GM12878 (cell line): ENCODE data around the gene RANBP17. TPM values are rescaled to one million over a fixed set of nuclear protein-coding genes. Genes with fewer than 3 reads are reported as not detected.

Experiments used
- ATAC-seq: fragments of 200-7000 bp; cut with Tn5 transposase; 3 replicates; pipeline ENCODE4 v1.9.1; 2020; ENCODE audit warnings: mild to moderate bottlenecking, moderate library complexity
- BruUV-seq: library from RNA; stranded (reverse); fragments of 400-500 nt; replicated peaks from 2 replicates; lab custom pipeline; 2021; lab: Mats Ljungman, UMichigan
- CTCF ChIA-PET: fragments of 300-600 bp; sonication (Branson Sonifier 250); formaldehyde crosslinking; extraction: SDS; loops from one replicate; lab custom pipeline; 2021; ENCODE audit warnings: inconsistent platforms; lab: Yijun Ruan, JAX
- POLR2A ChIA-PET: fragments of 350-600 bp; formaldehyde crosslinking; extraction: SDS; loops from one replicate; lab custom pipeline; 2021; ENCODE audit warnings: inconsistent platforms; lab: Charles Lee
- RAD21 ChIA-PET: fragments of 300-600 bp; sonication (Branson Sonifier 250); formaldehyde crosslinking; loops from one replicate; lab custom pipeline; 2023; ENCODE audit warnings: antibody characterized with exemption; ENCODE audit not compliant: unreplicated experiment; lab: Charles Lee
- SMC1A ChIA-PET: fragments of 300-600 bp; sonication (Branson Sonifier 250); formaldehyde crosslinking; loops from one replicate; lab custom pipeline; 2023; ENCODE audit not compliant: unreplicated experiment, uncharacterized antibody; lab: Charles Lee
- DNase-seq: peaks from one replicate; pipeline ENCODE4 v3.0.0-alpha.2; 2011; ENCODE audit warnings: low read depth, low spot score
- FAIRE-seq: peaks from 3 replicates; lab custom pipeline; 2011; peaks lifted over from hg19 to GRCh38; lab: Jason Lieb, UNC
- H2AFZ ChIP-seq: 2 replicates; pipeline ENCODE4 v1.6.0; 2011; ENCODE audit warnings: low read depth, low read length, control low read depth; ENCODE audit not compliant: control insufficient read depth
- H3K27ac ChIP-seq: 2 replicates; pipeline ENCODE4 v1.5.1; 2011; ENCODE audit warnings: control low read depth; ENCODE audit not compliant: control insufficient read depth, insufficient read depth
- H3K27me3 ChIP-seq, 2 experiments: replicated peaks in 1 of 2; 2 replicates each; pipeline versions ENCODE4 v1.6.0 to v1.6.1; 2011; ENCODE audit warnings: low read length in 1 of 2; ENCODE audit not compliant: control insufficient read depth in 2 of 2, insufficient read depth in 2 of 2
- H3K36me3 ChIP-seq, 2 experiments: 2 replicates each; pipeline ENCODE4 v1.5.1; 2011; ENCODE audit warnings: low read length in 1 of 2; ENCODE audit not compliant: control insufficient read depth in 2 of 2, insufficient read depth in 2 of 2
- H3K4me1 ChIP-seq: 2 replicates; pipeline ENCODE4 v1.6.1; 2011; ENCODE audit warnings: mild to moderate bottlenecking, low read length, moderate library complexity, mixed read lengths; ENCODE audit not compliant: control insufficient read depth, insufficient read depth
- H3K4me2 ChIP-seq: 2 replicates; pipeline ENCODE4 v1.6.0; 2011; ENCODE audit warnings: control low read depth; ENCODE audit not compliant: control insufficient read depth, insufficient read depth
- H3K4me3 ChIP-seq: fragments of 200-600 bp; sonication (generic); 2 replicates; pipeline ENCODE4 v1.5.1; 2016
- H3K79me2 ChIP-seq: 2 replicates; pipeline ENCODE4 v1.6.0; 2011; ENCODE audit warnings: low read length; ENCODE audit not compliant: control insufficient read depth, insufficient read depth
- H3K9ac ChIP-seq: 2 replicates; pipeline ENCODE4 v1.8.0; 2011; ENCODE audit warnings: low read length, control low read depth, mixed read lengths; ENCODE audit not compliant: control insufficient read depth, insufficient read depth
- H3K9me3 ChIP-seq: replicated peaks from 3 replicates; pipeline ENCODE4 v1.5.1; 2011; ENCODE audit warnings: mild to moderate bottlenecking, low read length; ENCODE audit not compliant: control insufficient read depth, insufficient read depth
- H4K20me1 ChIP-seq: 2 replicates; pipeline ENCODE4 v1.6.0; 2011; ENCODE audit not compliant: control insufficient read depth, insufficient read depth
- CHD4 ChIP-seq: fragments of 200-600 bp; sonication (generic); IDR thresholded peaks from 2 replicates; pipeline ENCODE4 v1.6.1; 2016; ENCODE audit warnings: mild to moderate bottlenecking
- JUNB ChIP-seq: IDR thresholded peaks from 2 replicates; pipeline ENCODE4 v1.6.1; 2016; ENCODE audit warnings: antibody characterized with exemption, mild to moderate bottlenecking
- KAT2A ChIP-seq: conservative IDR thresholded peaks from 2 replicates; pipeline ENCODE4 v1.6.1; 2011; ENCODE audit warnings: low read depth, low read length; ENCODE audit not compliant: control insufficient read depth
- KLF5 ChIP-seq: fragments of 450-650 bp; IDR thresholded peaks from 2 replicates; pipeline ENCODE4 v1.6.1; 2014; ENCODE audit warnings: mild to moderate bottlenecking; ENCODE audit not compliant: partially characterized antibody
- MEF2A ChIP-seq: IDR thresholded peaks from 2 replicates; pipeline ENCODE4 v1.6.1; 2011; ENCODE audit warnings: low read depth, mild to moderate bottlenecking, low read length, moderate library complexity; ENCODE audit not compliant: insufficient read depth
- NR2C1 ChIP-seq: fragments of 450-650 bp; IDR thresholded peaks from 2 replicates; pipeline ENCODE4 v1.6.1; 2017; ENCODE audit warnings: antibody characterized with exemption, mild to moderate bottlenecking, moderate library complexity
- POLR2AphosphoS2 ChIP-seq: IDR thresholded peaks from 2 replicates; pipeline ENCODE4 v1.6.1; 2011; ENCODE audit warnings: low read depth, mild to moderate bottlenecking, low read length, improper control_type of control experiment, moderate library complexity
- SMAD1 ChIP-seq: fragments of 450-650 bp; IDR thresholded peaks from 2 replicates; pipeline ENCODE4 v1.6.1; 2018; ENCODE audit warnings: mild to moderate bottlenecking, low read depth; ENCODE audit not compliant: partially characterized antibody
- SP1 ChIP-seq: IDR thresholded peaks from one replicate; pipeline ENCODE4 v1.6.1; 2011; ENCODE audit warnings: low read depth, low read length
- TARDBP ChIP-seq: IDR thresholded peaks from 2 replicates; pipeline ENCODE4 v1.6.1; 2016; ENCODE audit warnings: borderline replicate concordance
- TBL1XR1 ChIP-seq: IDR thresholded peaks from 2 replicates; pipeline ENCODE4 v1.6.1; 2012; ENCODE audit warnings: low read depth, low read length, improper control_type of control experiment
- TCF12 ChIP-seq: IDR thresholded peaks from 2 replicates; pipeline ENCODE4 v1.6.1; 2011; ENCODE audit warnings: low read depth, mild to moderate bottlenecking, low read length
- ZBED1 ChIP-seq: IDR thresholded peaks from 2 replicates; pipeline ENCODE4 v1.6.1; 2016; ENCODE audit warnings: borderline replicate concordance
- ZNF217 ChIP-seq: fragments of 450-650 bp; IDR thresholded peaks from 2 replicates; pipeline ENCODE4 v1.6.1; 2017; ENCODE audit warnings: antibody characterized with exemption, mild to moderate bottlenecking
- ZZZ3 ChIP-seq: IDR thresholded peaks from 2 replicates; pipeline ENCODE4 v1.6.1; 2011; ENCODE audit warnings: low read depth; ENCODE audit not compliant: control insufficient read depth, insufficient read length
- WGBS: methylation state at CpG from one replicate; pipeline ENCODE4 v1.1.6; 2016; ENCODE audit warnings: low lambda C conversion rate; ENCODE audit not compliant: insufficient replicate concordance, insufficient coverage; ENCODE audit errors: missing lambda C conversion rate; 5-methylcytosine and 5-hydroxymethylcytosine counted together
- in situ Hi-C: fragments of 300-500 bp; cut with MboI; formaldehyde crosslinking; loops from 9 replicates; pipeline ENCODE4 v1.14.3; 2018; ENCODE audit warnings: mixed read lengths
- intact Hi-C: fragments of 100-400 bp; cut with micrococcal nuclease; formaldehyde crosslinking; loops from one replicate; pipeline ENCODE4 v1.14.2; 2022; ENCODE audit not compliant: unreplicated experiment
- polyA plus RNA-seq, 11 experiments: library from polyadenylated mRNA; depleted of rRNA in 4 of 11; unstranded in 6 of 11; stranded (reverse) in 5 of 11; fragments of >200 nt; fragmentation: Nextera tagmentation in 4 of 11; fragmentation: Illumina TruSeq in 1 of 11; extraction: Ambion mirVana in 4 of 11; extraction: Trizol in 1 of 11; gene quantifications; 1 replicate in 1 of 11; 2 replicates in 10 of 11; pipeline versions ENCODE4 v1.2.1 to v1.2.3, GENCODE V29; 2011 to 2016; ENCODE audit warnings: inconsistent platforms in 2 of 11, missing spikeins in 2 of 11, low read depth in 1 of 11
- total RNA-seq, 4 experiments: library from RNA; depleted of rRNA in 3 of 4; stranded (reverse); fragments of >200 nt in 3 of 4; fragmentation: Illumina TruSeq in 1 of 4; extraction: Trizol in 1 of 4; gene quantifications; 2 replicates each; pipeline versions ENCODE4 v1.2.1 to v1.2.3, GENCODE V29; 2013 to 2021
- TF ChIP-seq, protein P1 (sequence below): IDR thresholded peaks from 2 replicates; pipeline ENCODE4 v1.6.1; 2011; ENCODE audit warnings: borderline replicate concordance, low read depth, mild to moderate bottlenecking, moderate library complexity, low read length; ENCODE audit not compliant: insufficient read depth, poor library complexity, severe bottlenecking
- TF ChIP-seq, protein P2 (sequence below): IDR thresholded peaks from 2 replicates; pipeline ENCODE4 v1.6.1; 2011; ENCODE audit warnings: borderline replicate concordance, low read depth, mild to moderate bottlenecking, moderate library complexity, mixed read lengths, low read length; ENCODE audit not compliant: insufficient read depth; ENCODE audit errors: extremely low read length
- TF ChIP-seq, protein P3 (sequence below): IDR thresholded peaks from 2 replicates; pipeline ENCODE4 v1.6.1; 2012; ENCODE audit warnings: low read depth, low read length, improper control_type of control experiment
- TF ChIP-seq, protein P4 (sequence below): fragments of 450-650 bp; formaldehyde crosslinking; IDR thresholded peaks from 2 replicates; pipeline ENCODE4 v1.5.0; 2022; ENCODE audit warnings: mild to moderate bottlenecking, missing genetic modification characterization

Gene RANBP17
- total and polyA plus RNA-seq, 10 of the 15 experiments (the other 5 are each of a cell fraction or from before 2014, with no cell fraction given) = 0.10 TPM; not detected in 9

DNA sequence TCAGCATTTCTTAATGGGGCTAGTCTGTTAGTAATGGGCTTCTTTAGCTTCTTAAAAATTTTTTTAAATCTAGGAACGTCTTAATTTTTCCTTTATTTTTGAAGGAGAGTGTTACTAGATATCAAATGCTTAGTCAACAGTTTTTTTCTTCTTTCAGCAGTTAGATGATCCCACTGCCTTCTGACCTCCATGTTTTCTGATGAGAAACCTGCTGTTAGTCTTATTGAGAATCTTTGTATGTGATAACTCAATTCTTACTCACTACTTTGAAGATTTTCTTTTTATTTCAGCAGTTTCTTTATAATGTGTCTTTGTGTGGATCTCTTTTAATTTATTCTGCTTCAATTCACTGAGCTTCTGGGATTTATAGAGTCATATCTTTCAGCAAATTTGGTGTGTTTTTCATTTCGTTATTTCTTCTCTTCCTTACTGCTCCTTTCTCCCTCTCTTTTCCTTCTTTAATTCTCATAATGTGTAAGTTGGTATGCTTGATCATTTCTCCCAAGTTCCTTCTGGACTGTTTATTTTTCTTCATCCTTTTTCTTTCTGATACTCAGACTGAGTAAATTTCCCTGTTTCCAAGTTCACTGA is 205.8 kb downstream of the RANBP17 start:
- Histone ChIP-seq H3K9me3 (no peaks in the 10 kb centered on the region), H3K27me3 (no peaks in the 10 kb centered on the region; a peak in 1 of 4 replicates), H4K20me1 (no peaks in the 10 kb centered on the region), H3K9ac (no peak overlapping the region), H3K4me1 (no peaks in the 10 kb centered on the region), H3K27ac (no peak overlapping the region), H3K79me2 (no peaks in the 10 kb centered on the region), H3K4me2 (no peak overlapping the region), H3K4me3 (no peak overlapping the region; the same call in 1 of the 2 replicates), H3K36me3 (no peaks in the 10 kb centered on the region), H2AFZ (no peak overlapping the region)
- no TSS peak for BruUV-seq
- ChIA-PET SMC1A (no interaction called here), POLR2A (no interaction called here), CTCF (no interaction called here), RAD21 (no interaction called here)
- ATAC-seq (no peak), FAIRE-seq (no peak), DNase-seq (no peak)
- 0% methylated on average over 2 of the region's 2 CpGs for WGBS
- in situ Hi-C loops (no loop called here), intact Hi-C loops (no loop called here)
- TF ChIP-seq SP1 (no peak), ZNF217 (no peak), TCF12 (no peak), CHD4 (no peak), POLR2AphosphoS2 (no peak), TARDBP (no peak), NR2C1 (no peak), KLF5 (no peak), MEF2A (no peak), SMAD1 (no peak), ZZZ3 (no peak), ZBED1 (no peak), TBL1XR1 (no peak), KAT2A (no peak), JUNB (no peak)
- TF ChIP-seq, protein P1, sequence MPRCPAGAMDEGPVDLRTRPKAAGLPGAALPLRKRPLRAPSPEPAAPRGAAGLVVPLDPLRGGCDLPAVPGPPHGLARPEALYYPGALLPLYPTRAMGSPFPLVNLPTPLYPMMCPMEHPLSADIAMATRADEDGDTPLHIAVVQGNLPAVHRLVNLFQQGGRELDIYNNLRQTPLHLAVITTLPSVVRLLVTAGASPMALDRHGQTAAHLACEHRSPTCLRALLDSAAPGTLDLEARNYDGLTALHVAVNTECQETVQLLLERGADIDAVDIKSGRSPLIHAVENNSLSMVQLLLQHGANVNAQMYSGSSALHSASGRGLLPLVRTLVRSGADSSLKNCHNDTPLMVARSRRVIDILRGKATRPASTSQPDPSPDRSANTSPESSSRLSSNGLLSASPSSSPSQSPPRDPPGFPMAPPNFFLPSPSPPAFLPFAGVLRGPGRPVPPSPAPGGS = no peak
- TF ChIP-seq, protein P2, sequence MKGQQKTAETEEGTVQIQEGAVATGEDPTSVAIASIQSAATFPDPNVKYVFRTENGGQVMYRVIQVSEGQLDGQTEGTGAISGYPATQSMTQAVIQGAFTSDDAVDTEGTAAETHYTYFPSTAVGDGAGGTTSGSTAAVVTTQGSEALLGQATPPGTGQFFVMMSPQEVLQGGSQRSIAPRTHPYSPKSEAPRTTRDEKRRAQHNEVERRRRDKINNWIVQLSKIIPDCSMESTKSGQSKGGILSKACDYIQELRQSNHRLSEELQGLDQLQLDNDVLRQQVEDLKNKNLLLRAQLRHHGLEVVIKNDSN = no peak
- TF ChIP-seq, protein P3, sequence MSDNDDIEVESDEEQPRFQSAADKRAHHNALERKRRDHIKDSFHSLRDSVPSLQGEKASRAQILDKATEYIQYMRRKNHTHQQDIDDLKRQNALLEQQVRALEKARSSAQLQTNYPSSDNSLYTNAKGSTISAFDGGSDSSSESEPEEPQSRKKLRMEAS = no peak
- TF ChIP-seq, protein P4, sequence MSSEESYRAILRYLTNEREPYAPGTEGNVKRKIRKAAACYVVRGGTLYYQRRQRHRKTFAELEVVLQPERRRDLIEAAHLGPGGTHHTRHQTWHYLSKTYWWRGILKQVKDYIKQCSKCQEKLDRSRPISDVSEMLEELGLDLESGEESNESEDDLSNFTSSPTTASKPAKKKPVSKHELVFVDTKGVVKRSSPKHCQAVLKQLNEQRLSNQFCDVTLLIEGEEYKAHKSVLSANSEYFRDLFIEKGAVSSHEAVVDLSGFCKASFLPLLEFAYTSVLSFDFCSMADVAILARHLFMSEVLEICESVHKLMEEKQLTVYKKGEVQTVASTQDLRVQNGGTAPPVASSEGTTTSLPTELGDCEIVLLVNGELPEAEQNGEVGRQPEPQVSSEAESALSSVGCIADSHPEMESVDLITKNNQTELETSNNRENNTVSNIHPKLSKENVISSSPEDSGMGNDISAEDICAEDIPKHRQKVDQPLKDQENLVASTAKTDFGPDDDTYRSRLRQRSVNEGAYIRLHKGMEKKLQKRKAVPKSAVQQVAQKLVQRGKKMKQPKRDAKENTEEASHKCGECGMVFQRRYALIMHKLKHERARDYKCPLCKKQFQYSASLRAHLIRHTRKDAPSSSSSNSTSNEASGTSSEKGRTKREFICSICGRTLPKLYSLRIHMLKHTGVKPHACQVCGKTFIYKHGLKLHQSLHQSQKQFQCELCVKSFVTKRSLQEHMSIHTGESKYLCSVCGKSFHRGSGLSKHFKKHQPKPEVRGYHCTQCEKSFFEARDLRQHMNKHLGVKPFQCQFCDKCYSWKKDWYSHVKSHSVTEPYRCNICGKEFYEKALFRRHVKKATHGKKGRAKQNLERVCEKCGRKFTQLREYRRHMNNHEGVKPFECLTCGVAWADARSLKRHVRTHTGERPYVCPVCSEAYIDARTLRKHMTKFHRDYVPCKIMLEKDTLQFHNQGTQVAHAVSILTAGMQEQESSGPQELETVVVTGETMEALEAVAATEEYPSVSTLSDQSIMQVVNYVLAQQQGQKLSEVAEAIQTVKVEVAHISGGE = no peak
